HG02798 (cell line): ENCODE measurements around the gene GDPD4.

ENCODE experiments used
- ATAC-seq: cut with Tn5 transposase; IDR thresholded peaks from one replicate; pipeline ENCODE4 v1.9.1; 2021; ENCODE audit warnings: mild to moderate bottlenecking; ENCODE audit not compliant: unreplicated experiment, poor library complexity

GDPD4 gene

GRCh38 chr11:77179681-77180080 is 121.8 kb downstream of the GDPD4 start:
- no peak for ATAC-seq

GRCh38 chr11:77179048-77179447 is 122.4 kb downstream of the GDPD4 start:
- no peak for ATAC-seq

GRCh38 chr11:77178150-77178549 is 123.3 kb downstream of the GDPD4 start:
- ATAC-seq: no peak

GRCh38 chr11:77176996-77177395 is 124.5 kb downstream of the GDPD4 start:
- no peak for ATAC-seq

- ATAC-seq: no peak
These were observed 125.5 kb downstream of the GDPD4 start for GRCh38 chr11:77175869-77176539.

- no peak for ATAC-seq
These were observed 126.3 kb downstream of the GDPD4 start for GRCh38 chr11:77175021-77175842.

GRCh38 chr11:77174559-77174958 is 126.9 kb downstream of the GDPD4 start:
- ATAC-seq: no peak

GRCh38 chr11:77173494-77173893 is 128.0 kb downstream of the GDPD4 start:
- ATAC-seq: no peak

GRCh38 chr11:77172666-77172982 is 128.9 kb downstream of the GDPD4 start:
- no peak for ATAC-seq

GRCh38 chr11:77171885-77172665 is 129.4 kb downstream of the GDPD4 start:
- ATAC-seq: no peak

- no peak for ATAC-seq
These were observed 130.2 kb downstream of the GDPD4 start for GRCh38 chr11:77171254-77171653.

- ATAC-seq: no peak
These were observed 131.4 kb downstream of the GDPD4 start for GRCh38 chr11:77170107-77170506.

GRCh38 chr11:77167791-77168190 is 133.7 kb downstream of the GDPD4 start:
- no peak for ATAC-seq

- ATAC-seq: no peak
These were observed 134.3 kb downstream of the GDPD4 start for GRCh38 chr11:77167111-77167626.
